Mesendoderm (in vitro differentiated cells): ENCODE results near the gene MBNL2.

Source experiments
- DNase-seq: peaks from one replicate; pipeline ENCODE4 v3.0.0; 2013
- H2AK5ac ChIP-seq: 2 replicates; pipeline ENCODE4 v1.6.1; 2013; ENCODE audit warnings: low read length, inconsistent platforms
- H2BK120ac ChIP-seq: 2 replicates; pipeline ENCODE4 v1.6.1; 2013; ENCODE audit warnings: low read depth, mild to moderate bottlenecking, low read length, moderate library complexity, mixed read lengths
- H2BK15ac ChIP-seq: replicated peaks from 2 replicates; pipeline ENCODE4 v1.6.1; 2013; ENCODE audit warnings: low read depth, mild to moderate bottlenecking, moderate library complexity
- H2BK5ac ChIP-seq: 2 replicates; pipeline ENCODE4 v1.6.1; 2013; ENCODE audit warnings: low read length, inconsistent platforms
- H3K18ac ChIP-seq: 2 replicates; pipeline ENCODE4 v1.6.1; 2013; ENCODE audit warnings: mild to moderate bottlenecking, low read length, mixed read lengths
- H3K23ac ChIP-seq: one replicate; pipeline ENCODE4 v1.6.1; 2013; ENCODE audit warnings: low read length
- H3K27ac ChIP-seq: 2 replicates; pipeline ENCODE4 v1.5.1; 2013; ENCODE audit warnings: low read depth, mild to moderate bottlenecking, inconsistent platforms, low read length, moderate library complexity
- H3K27me3 ChIP-seq: 2 replicates; pipeline ENCODE4 v1.6.1; 2013; ENCODE audit warnings: low read length, control low read depth, mild to moderate bottlenecking, inconsistent platforms; ENCODE audit not compliant: insufficient read depth, poor library complexity
- H3K36me3 ChIP-seq: 2 replicates; pipeline ENCODE4 v1.6.1; 2013; ENCODE audit warnings: low read length, inconsistent platforms; ENCODE audit not compliant: control insufficient read depth, insufficient read depth
- H3K4ac ChIP-seq: one replicate; pipeline ENCODE4 v1.6.1; 2013; ENCODE audit warnings: low read depth, mild to moderate bottlenecking, low read length, moderate library complexity
- H3K4me1 ChIP-seq: 2 replicates; pipeline ENCODE4 v1.6.1; 2013; ENCODE audit warnings: low read depth, low read length, inconsistent platforms; ENCODE audit not compliant: control insufficient read depth
- H3K4me2 ChIP-seq: 2 replicates; pipeline ENCODE4 v1.6.1; 2013; ENCODE audit warnings: low read length
- H3K4me3 ChIP-seq: 2 replicates; pipeline ENCODE4 v1.5.1; 2013; ENCODE audit warnings: mild to moderate bottlenecking, low read length
- H3K56ac ChIP-seq: one replicate; pipeline ENCODE4 v1.6.1; 2013; ENCODE audit warnings: low read length
- H3K79me1 ChIP-seq: 2 replicates; pipeline ENCODE4 v1.6.1; 2013; ENCODE audit warnings: low read length, inconsistent platforms
- H3K79me2 ChIP-seq: 2 replicates; pipeline ENCODE4 v1.6.1; 2013; ENCODE audit warnings: mild to moderate bottlenecking, low read length; ENCODE audit not compliant: control insufficient read depth, insufficient read depth
- H3K9ac ChIP-seq: 2 replicates; pipeline ENCODE4 v1.6.1; 2013; ENCODE audit warnings: low read length, inconsistent platforms
- H4K5ac ChIP-seq: one replicate; pipeline ENCODE4 v1.6.1; 2013; ENCODE audit warnings: low read length
- H4K8ac ChIP-seq: one replicate; pipeline ENCODE4 v1.6.1; 2013; ENCODE audit warnings: low read depth, mild to moderate bottlenecking, control low read depth, low read length, moderate library complexity
- WGBS: extraction: QIAGEN DNeasy Blood & Tissue Kit; methylation state at CpG from one replicate; pipeline ENCODE4 v1.1.7; 2013; ENCODE audit warnings: low lambda C conversion rate, missing lambda C conversion rate; ENCODE audit not compliant: insufficient coverage; ENCODE audit errors: extremely low coverage; 5-methylcytosine and 5-hydroxymethylcytosine counted together

The MBNL2 gene

DNA sequence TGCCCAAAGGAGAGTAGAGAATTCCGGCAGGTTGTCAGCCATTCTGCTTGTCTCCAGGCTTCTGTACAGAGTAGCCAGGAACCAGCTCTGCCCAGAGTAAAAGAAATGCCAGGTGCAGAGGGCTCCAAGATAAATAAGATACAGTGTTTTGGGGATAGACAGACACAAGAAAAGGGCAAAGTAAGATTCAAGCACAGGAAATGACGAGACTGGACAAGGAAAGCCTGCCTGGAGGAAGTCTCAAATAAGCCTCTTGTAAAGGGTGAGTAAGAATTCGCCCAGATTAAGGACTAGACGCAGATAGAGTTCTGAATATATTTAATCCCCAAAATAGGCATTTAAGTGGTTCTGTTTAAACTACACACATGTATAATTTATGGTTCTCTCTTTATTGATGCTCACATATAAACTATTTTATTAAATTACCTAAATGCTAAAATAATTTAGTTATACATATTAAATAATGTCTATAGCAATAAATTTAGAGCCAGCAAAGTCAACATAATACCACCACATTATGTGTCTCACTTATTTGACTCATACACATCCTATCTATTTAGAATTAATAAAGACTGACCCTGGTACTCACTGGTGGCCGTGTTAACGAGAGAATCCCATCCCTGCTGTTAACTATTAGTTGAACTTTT, 113.5 kb downstream of the MBNL2 start:
- DNase-seq: no peak
- H3K27me3 ChIP-seq: no peaks in the 10 kb centered on the region
- H3K4me3 ChIP-seq: no peak overlapping the region
- no peak overlapping the region for H3K4me2 ChIP-seq
- no peak overlapping the region for H3K9ac ChIP-seq
- H2BK5ac ChIP-seq: no peak overlapping the region
- H3K4me1 ChIP-seq: no peaks in the 10 kb centered on the region
- H2BK120ac ChIP-seq: no peak overlapping the region
- no peak overlapping the region for H4K8ac ChIP-seq
- no peak overlapping the region for H3K56ac ChIP-seq
- H3K23ac ChIP-seq: no peak overlapping the region
- H3K27ac ChIP-seq: no peak overlapping the region
- no CpG with 5 or more reads among the region's 6 CpGs for WGBS
- no peak overlapping the region for H2BK15ac ChIP-seq
- no peak overlapping the region for H3K4ac ChIP-seq
- H3K18ac ChIP-seq: no peak overlapping the region
- no peak overlapping the region for H4K5ac ChIP-seq
- no peaks in the 10 kb centered on the region for H3K79me1 ChIP-seq
- no peaks in the 10 kb centered on the region for H3K79me2 ChIP-seq
- H3K36me3 ChIP-seq: no peaks in the 10 kb centered on the region
- H2AK5ac ChIP-seq: no peak overlapping the region

- Histone ChIP-seq H3K36me3 (no peaks in the 10 kb centered on the region), H3K79me2 (no peaks in the 10 kb centered on the region), H2AK5ac (no peak overlapping the region), H3K27ac (no peak overlapping the region), H4K8ac (no peak overlapping the region), H2BK120ac (no peak overlapping the region), H3K18ac (no peak overlapping the region), H3K4me1 (no peaks in the 10 kb centered on the region), H3K56ac (no peak overlapping the region), H3K4me2 (no peak overlapping the region), H3K23ac (no peak overlapping the region), H4K5ac (no peak overlapping the region), H3K27me3 (no peaks in the 10 kb centered on the region), H2BK5ac (no peak overlapping the region), H3K79me1 (no peaks in the 10 kb centered on the region), H3K4ac (no peak overlapping the region), H2BK15ac (no peak overlapping the region), H3K4me3 (no peak overlapping the region), H3K9ac (no peak overlapping the region)
- DNase-seq: no peak
- WGBS: no CpG with 5 or more reads among the region's 4 CpGs
These were observed 115.9 kb downstream of the MBNL2 start for GRCh38 chr13:97337985-97338499.

DNA sequence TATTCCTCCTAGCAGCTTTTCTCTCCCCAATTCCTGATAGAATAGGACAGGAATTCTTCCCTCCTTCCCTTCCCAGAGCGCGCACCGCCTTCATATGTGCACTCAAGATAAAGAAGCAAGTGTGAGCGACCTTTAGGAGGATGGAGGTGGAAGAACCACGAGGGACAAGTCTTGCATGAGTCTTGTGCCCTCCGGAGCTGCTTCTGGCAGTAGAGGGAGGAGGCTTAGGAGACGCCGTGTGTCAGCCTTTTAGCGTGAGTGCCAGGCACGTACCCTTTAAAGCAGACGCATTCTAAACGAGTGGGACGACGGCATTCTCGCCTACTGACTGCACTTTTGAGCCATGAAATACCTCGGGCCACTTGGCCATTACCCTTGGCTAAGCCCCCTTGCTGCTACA, 116.4 kb downstream of the MBNL2 start:
- H4K8ac ChIP-seq: no peak overlapping the region
- no peak overlapping the region for H3K4me2 ChIP-seq
- H3K4me3 ChIP-seq: no peak overlapping the region
- no peak overlapping the region for H3K56ac ChIP-seq
- H3K9ac ChIP-seq: no peak overlapping the region
- no peak overlapping the region for H2AK5ac ChIP-seq
- H3K4ac ChIP-seq: no peak overlapping the region
- no peak overlapping the region for H3K18ac ChIP-seq
- H3K23ac ChIP-seq: no peak overlapping the region
- H2BK120ac ChIP-seq: no peak overlapping the region
- no peaks in the 10 kb centered on the region for H3K36me3 ChIP-seq
- no peaks in the 10 kb centered on the region for H3K27me3 ChIP-seq
- no peak overlapping the region for H2BK15ac ChIP-seq
- no peak overlapping the region for H2BK5ac ChIP-seq
- H3K27ac ChIP-seq: no peak overlapping the region
- WGBS: no CpG with 5 or more reads among the region's 16 CpGs
- no peaks in the 10 kb centered on the region for H3K79me1 ChIP-seq
- H4K5ac ChIP-seq: no peak overlapping the region
- DNase-seq: no peak
- H3K4me1 ChIP-seq: no peaks in the 10 kb centered on the region
- H3K79me2 ChIP-seq: no peaks in the 10 kb centered on the region

DNA sequence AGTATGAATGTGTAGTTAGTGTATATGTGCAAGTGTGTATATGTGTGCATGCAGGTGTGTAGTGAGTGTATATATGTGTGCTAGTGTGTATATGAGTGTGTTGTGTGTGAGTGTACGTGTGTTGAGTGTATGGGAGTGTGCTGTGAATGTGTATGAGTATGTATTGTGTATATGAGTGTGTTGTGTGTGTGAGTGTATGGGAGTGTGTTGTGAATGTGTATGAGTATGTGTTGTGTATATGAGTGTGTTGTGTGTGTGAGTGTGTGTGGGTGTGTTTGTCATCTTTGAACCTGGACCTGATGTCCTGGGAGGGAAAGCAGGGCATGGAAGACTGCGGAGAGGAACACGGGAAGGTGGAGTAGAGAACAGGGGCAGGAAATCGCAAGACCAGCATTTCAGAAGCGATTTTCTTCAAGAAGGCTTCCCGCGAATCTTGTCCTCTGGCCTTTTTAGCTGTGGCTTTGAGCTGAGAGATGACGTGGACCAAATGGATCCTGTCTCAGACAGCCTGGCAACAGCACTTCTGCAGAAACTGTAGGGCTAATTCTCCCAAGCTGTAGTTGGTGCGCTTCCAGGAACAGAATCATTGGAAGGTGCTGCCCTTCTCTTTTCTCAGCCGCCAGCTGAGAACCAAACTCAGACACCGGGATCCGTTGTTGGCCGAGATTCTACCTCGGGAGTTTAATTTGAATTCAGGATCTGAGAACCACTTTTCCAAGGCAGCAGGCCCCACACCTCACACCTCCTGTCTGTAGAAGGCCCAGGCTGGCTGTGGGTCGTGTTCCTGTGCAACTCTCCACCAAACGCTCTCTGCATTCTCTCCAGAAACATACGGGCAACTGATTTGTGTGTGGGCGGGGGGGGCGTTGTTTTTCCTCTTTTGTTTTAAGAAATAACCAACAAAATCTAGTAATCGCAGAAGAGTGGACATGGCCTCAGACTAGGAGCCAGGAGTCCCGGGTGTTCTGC, 117.2 kb downstream of the MBNL2 start:
- H2AK5ac ChIP-seq: no peak overlapping the region
- H3K4me1 ChIP-seq: no peaks in the 10 kb centered on the region
- no peak overlapping the region for H3K23ac ChIP-seq
- H3K36me3 ChIP-seq: no peaks in the 10 kb centered on the region
- no peak overlapping the region for H2BK5ac ChIP-seq
- no peak overlapping the region for H3K9ac ChIP-seq
- no peaks in the 10 kb centered on the region for H3K27me3 ChIP-seq
- no peak overlapping the region for H3K27ac ChIP-seq
- no peak overlapping the region for H4K8ac ChIP-seq
- no peak overlapping the region for H3K4ac ChIP-seq
- no peak overlapping the region for H2BK120ac ChIP-seq
- WGBS: 100% methylated on average over 1 of the region's 21 CpGs
- no peak overlapping the region for H3K18ac ChIP-seq
- no peak overlapping the region for H4K5ac ChIP-seq
- H3K79me1 ChIP-seq: no peaks in the 10 kb centered on the region
- DNase-seq: no peak
- H3K4me2 ChIP-seq: no peak overlapping the region
- H2BK15ac ChIP-seq: no peak overlapping the region
- no peak overlapping the region for H3K4me3 ChIP-seq
- no peaks in the 10 kb centered on the region for H3K79me2 ChIP-seq
- no peak overlapping the region for H3K56ac ChIP-seq

DNA sequence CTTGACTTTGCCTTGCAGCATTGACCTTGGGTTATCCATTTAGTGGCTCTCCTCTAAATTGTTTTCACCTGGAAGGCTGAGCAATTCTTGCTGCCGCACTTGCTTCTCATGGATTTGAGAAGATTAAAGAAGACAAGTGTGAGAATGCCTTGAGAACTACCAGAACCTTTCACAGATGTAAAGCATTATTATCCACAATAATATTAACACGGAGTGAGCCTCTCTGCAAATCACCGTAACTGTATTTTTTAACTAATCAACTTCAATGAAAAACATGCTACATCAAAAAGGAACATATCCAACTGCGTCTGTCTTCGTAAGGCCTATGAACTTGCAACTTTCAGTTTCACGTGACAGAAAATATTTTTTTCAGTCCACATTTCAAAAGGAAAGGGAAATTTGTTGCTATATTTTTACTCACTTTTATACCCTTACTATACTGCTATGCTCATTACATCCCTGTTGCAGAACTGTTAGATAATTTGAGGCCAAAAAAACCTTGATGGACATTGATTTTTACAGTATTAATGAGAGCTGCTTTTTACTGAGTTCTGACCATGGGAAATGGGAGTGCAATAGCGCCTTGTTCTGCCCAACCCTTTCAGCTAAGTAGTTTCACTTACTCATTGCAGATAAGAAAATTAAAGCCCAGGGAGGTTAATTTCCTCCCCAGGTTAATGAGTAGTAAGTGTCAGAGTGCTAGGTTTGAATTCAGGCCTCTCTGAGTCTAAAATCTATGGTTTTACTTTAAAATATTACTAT, 118.0 kb downstream of the MBNL2 start:
- no peak overlapping the region for H3K23ac ChIP-seq
- no peak overlapping the region for H2AK5ac ChIP-seq
- H3K27me3 ChIP-seq: no peaks in the 10 kb centered on the region
- DNase-seq: no peak
- no peak overlapping the region for H2BK5ac ChIP-seq
- H3K79me2 ChIP-seq: no peaks in the 10 kb centered on the region
- H2BK120ac ChIP-seq: no peak overlapping the region
- no peak overlapping the region for H2BK15ac ChIP-seq
- no CpG with 5 or more reads among the region's 7 CpGs for WGBS
- H3K4me3 ChIP-seq: no peak overlapping the region
- H3K18ac ChIP-seq: no peak overlapping the region
- H3K4ac ChIP-seq: no peak overlapping the region
- H4K8ac ChIP-seq: no peak overlapping the region
- no peak overlapping the region for H3K27ac ChIP-seq
- H3K56ac ChIP-seq: no peak overlapping the region
- no peak overlapping the region for H4K5ac ChIP-seq
- H3K4me2 ChIP-seq: no peak overlapping the region
- no peak overlapping the region for H3K9ac ChIP-seq
- no peaks in the 10 kb centered on the region for H3K4me1 ChIP-seq
- H3K36me3 ChIP-seq: no peaks in the 10 kb centered on the region
- H3K79me1 ChIP-seq: no peaks in the 10 kb centered on the region
